Neural progenitor cell (in vitro differentiated cells): Measurements from ENCODE around the gene CDK5.

Source experiments
- EZH2 ChIP-seq: fragments of 200-600 bp; sonication (generic); IDR thresholded peaks from 2 replicates; pipeline ENCODE4 v1.6.1; 2017; ENCODE audit warnings: antibody characterized with exemption, mild to moderate bottlenecking, moderate library complexity
- TF ChIP-seq, protein P1 (sequence below): fragments of 200-600 bp; sonication (generic); IDR thresholded peaks from 2 replicates; pipeline ENCODE4 v1.5.1; 2017; ENCODE audit warnings: antibody characterized with exemption, mild to moderate bottlenecking

DNA sequence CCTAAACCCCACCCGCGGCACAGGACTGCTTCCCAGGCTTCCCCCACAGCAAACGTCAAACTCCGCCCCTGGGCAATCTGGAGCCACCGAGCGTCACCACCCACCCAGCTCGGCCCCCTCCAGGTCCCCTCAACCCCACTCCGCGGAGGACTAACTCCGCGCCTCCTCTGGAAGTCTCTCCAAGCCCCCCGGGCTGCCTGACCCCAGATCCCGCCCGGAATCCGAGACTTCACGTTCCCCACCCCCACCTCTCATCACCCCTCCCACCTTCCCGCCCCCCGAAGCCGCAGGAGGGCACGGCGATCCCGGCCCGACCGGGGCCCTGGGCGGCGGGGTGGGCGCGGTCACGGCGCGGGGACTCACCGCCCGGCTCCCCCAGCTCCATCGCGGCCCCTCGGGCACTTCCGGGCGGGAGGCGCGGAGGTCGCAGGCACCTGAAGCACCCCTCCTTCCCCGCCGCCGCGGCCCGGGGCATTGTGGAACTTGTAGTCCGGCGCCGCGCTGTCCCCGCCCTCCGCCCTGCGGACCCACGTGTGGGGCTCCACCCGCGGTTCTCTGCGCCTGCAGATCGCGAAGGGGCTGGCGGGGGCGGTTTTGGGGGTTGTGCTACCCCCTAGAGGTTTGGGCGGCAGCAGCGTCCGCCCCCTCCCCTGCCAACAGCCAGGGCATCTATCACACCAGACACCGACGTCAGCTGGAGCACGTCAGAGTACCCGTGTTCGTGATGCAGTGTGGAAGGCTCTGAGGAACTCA, 25.6 kb upstream of the CDK5 start, which contains the start of gene TMUB1:
- TF ChIP-seq, protein P1, sequence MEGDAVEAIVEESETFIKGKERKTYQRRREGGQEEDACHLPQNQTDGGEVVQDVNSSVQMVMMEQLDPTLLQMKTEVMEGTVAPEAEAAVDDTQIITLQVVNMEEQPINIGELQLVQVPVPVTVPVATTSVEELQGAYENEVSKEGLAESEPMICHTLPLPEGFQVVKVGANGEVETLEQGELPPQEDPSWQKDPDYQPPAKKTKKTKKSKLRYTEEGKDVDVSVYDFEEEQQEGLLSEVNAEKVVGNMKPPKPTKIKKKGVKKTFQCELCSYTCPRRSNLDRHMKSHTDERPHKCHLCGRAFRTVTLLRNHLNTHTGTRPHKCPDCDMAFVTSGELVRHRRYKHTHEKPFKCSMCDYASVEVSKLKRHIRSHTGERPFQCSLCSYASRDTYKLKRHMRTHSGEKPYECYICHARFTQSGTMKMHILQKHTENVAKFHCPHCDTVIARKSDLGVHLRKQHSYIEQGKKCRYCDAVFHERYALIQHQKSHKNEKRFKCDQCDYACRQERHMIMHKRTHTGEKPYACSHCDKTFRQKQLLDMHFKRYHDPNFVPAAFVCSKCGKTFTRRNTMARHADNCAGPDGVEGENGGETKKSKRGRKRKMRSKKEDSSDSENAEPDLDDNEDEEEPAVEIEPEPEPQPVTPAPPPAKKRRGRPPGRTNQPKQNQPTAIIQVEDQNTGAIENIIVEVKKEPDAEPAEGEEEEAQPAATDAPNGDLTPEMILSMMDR: no peak
- TF ChIP-seq EZH2: no peak
